HepG2 (cell line): Measurements from ENCODE around the gene CARMIL3. TPM values are rescaled to one million over a fixed set of nuclear protein-coding genes. Genes with fewer than 3 reads are reported as not detected.

Experiments
- FOSL2 ChIP-seq: sonication (generic); formaldehyde crosslinking; IDR thresholded peaks from 2 replicates; pipeline ENCODE4 v1.4.0; 2020; ENCODE audit warnings: missing genetic modification reagents
- HOXD1 ChIP-seq: sonication (generic); formaldehyde crosslinking; IDR thresholded peaks from 2 replicates; pipeline ENCODE4 v1.5.0; 2020; ENCODE audit warnings: missing genetic modification reagents
- KLF12 ChIP-seq: sonication (generic); formaldehyde crosslinking; IDR thresholded peaks from 2 replicates; pipeline ENCODE4 v1.4.0; 2020; ENCODE audit warnings: missing genetic modification reagents, borderline replicate concordance
- NCOR1 ChIP-seq: fragments of 200-600 bp; sonication (generic); IDR thresholded peaks from 2 replicates; pipeline ENCODE4 v1.7.0; 2017; ENCODE audit warnings: antibody characterized with exemption, low read length, borderline replicate concordance
- PHF8 ChIP-seq: sonication (generic); formaldehyde crosslinking; IDR thresholded peaks from 2 replicates; pipeline ENCODE4 v1.5.0; 2020; ENCODE audit warnings: missing genetic modification reagents
- SETDB1 ChIP-seq: sonication (generic); formaldehyde crosslinking; IDR thresholded peaks from 2 replicates; pipeline ENCODE4 v1.5.1; 2020; ENCODE audit warnings: missing genetic modification reagents, mild to moderate bottlenecking, borderline replicate concordance
- SOX13 ChIP-seq, 3 experiments: fragments of 450-650 bp in 1 of 3; sonication (generic) in 1 of 3; formaldehyde crosslinking in 1 of 3; IDR thresholded peaks in 2 of 3; conservative IDR thresholded peaks in 1 of 3; 2 replicates each; pipeline versions ENCODE4 v1.5.0 to v1.6.1; 2016 to 2020; ENCODE audit warnings: antibody characterized with exemption in 1 of 3, mild to moderate bottlenecking in 1 of 3, missing compliant biosample characterization in 1 of 3, missing genetic modification reagents in 1 of 3, moderate library complexity in 1 of 3
- TEAD2 ChIP-seq: sonication (generic); formaldehyde crosslinking; IDR thresholded peaks from 2 replicates; pipeline ENCODE4 v1.9.0; 2021; ENCODE audit warnings: missing genetic modification reagents
- ZFP41 ChIP-seq: sonication (generic); formaldehyde crosslinking; IDR thresholded peaks from 2 replicates; pipeline ENCODE4 v1.4.0; 2020; ENCODE audit warnings: mild to moderate bottlenecking, missing genetic modification reagents, borderline replicate concordance
- ZNF12 ChIP-seq: sonication (generic); formaldehyde crosslinking; IDR thresholded peaks from 2 replicates; pipeline ENCODE4 v1.5.0; 2020; ENCODE audit warnings: missing genetic modification reagents
- ZNF234 ChIP-seq: sonication (generic); formaldehyde crosslinking; conservative IDR thresholded peaks from 2 replicates; pipeline ENCODE4 v1.5.1; 2020; ENCODE audit warnings: mild to moderate bottlenecking, missing genetic modification reagents
- ZNF44 ChIP-seq: sonication (generic); formaldehyde crosslinking; IDR thresholded peaks from 2 replicates; pipeline ENCODE4 v1.5.1; 2020; ENCODE audit warnings: mild to moderate bottlenecking, missing genetic modification reagents
- ZNF543 ChIP-seq: sonication (generic); formaldehyde crosslinking; IDR thresholded peaks from 2 replicates; pipeline ENCODE4 v1.4.0; 2020; ENCODE audit warnings: mild to moderate bottlenecking, missing genetic modification reagents
- ZNF577 ChIP-seq: sonication (generic); formaldehyde crosslinking; IDR thresholded peaks from 2 replicates; pipeline ENCODE4 v1.4.0; 2020; ENCODE audit warnings: mild to moderate bottlenecking, low read depth, missing genetic modification reagents, borderline replicate concordance
- ZNF670 ChIP-seq: sonication (generic); formaldehyde crosslinking; IDR thresholded peaks from 2 replicates; pipeline ENCODE4 v1.8.0; 2022; ENCODE audit warnings: mild to moderate bottlenecking, missing genetic modification reagents, borderline replicate concordance
- ZNF766 ChIP-seq: sonication (generic); formaldehyde crosslinking; IDR thresholded peaks from 2 replicates; pipeline ENCODE4 v1.5.0; 2020; ENCODE audit warnings: missing genetic modification reagents, borderline replicate concordance
- polyA plus RNA-seq, 8 experiments: library from polyadenylated mRNA; depleted of rRNA in 3 of 8; stranded (reverse) in 7 of 8; unstranded in 1 of 8; fragments of >200 nt; fragmentation: Illumina TruSeq in 4 of 8; extraction: Trizol in 4 of 8; gene quantifications; 2 replicates each; pipeline versions ENCODE4 v1.2.1 to v1.2.3, GENCODE V29; 2011 to 2016; ENCODE audit warnings: low read depth in 4 of 8, missing spikeins in 1 of 8, mixed read lengths in 1 of 8; ENCODE audit not compliant: insufficient read depth in 1 of 8
- total RNA-seq, 5 experiments: library from RNA; depleted of rRNA; stranded (reverse); fragments of >200 nt; fragmentation: Illumina TruSeq; extraction: Trizol; gene quantifications; 2 replicates each; pipeline ENCODE4 v1.2.3, GENCODE V29; 2016; ENCODE audit warnings: low read depth in 1 of 5
- TF ChIP-seq, protein P1 (sequence below): sonication (generic); formaldehyde crosslinking; IDR thresholded peaks from 2 replicates; pipeline ENCODE4 v1.5.0; 2020; ENCODE audit warnings: missing genetic modification reagents
- TF ChIP-seq, protein P2 (sequence below): IDR thresholded peaks from 2 replicates; pipeline ENCODE4 v1.6.1; 2018; ENCODE audit warnings: missing genetic modification reagents
- TF ChIP-seq, protein P3 (sequence below): sonication (generic); formaldehyde crosslinking; IDR thresholded peaks from 2 replicates; pipeline ENCODE4 v1.4.0; 2020; ENCODE audit warnings: mild to moderate bottlenecking, missing genetic modification reagents
- TF ChIP-seq, protein P4 (sequence below): sonication (generic); formaldehyde crosslinking; IDR thresholded peaks from 2 replicates; pipeline ENCODE4 v1.4.0; 2020; ENCODE audit warnings: mild to moderate bottlenecking, missing genetic modification reagents
- TF ChIP-seq, protein P5 (sequence below): sonication (generic); formaldehyde crosslinking; IDR thresholded peaks from 2 replicates; pipeline ENCODE4 v1.4.0; 2020; ENCODE audit warnings: missing genetic modification reagents; ENCODE audit errors: not compliant biosample characterization

CARMIL3 gene
- total and polyA plus RNA-seq, 2 of the 13 experiments (the other 11 are each of a cell fraction or from before 2014, with no cell fraction given), result 0.27 to 0.55 TPM

DNA sequence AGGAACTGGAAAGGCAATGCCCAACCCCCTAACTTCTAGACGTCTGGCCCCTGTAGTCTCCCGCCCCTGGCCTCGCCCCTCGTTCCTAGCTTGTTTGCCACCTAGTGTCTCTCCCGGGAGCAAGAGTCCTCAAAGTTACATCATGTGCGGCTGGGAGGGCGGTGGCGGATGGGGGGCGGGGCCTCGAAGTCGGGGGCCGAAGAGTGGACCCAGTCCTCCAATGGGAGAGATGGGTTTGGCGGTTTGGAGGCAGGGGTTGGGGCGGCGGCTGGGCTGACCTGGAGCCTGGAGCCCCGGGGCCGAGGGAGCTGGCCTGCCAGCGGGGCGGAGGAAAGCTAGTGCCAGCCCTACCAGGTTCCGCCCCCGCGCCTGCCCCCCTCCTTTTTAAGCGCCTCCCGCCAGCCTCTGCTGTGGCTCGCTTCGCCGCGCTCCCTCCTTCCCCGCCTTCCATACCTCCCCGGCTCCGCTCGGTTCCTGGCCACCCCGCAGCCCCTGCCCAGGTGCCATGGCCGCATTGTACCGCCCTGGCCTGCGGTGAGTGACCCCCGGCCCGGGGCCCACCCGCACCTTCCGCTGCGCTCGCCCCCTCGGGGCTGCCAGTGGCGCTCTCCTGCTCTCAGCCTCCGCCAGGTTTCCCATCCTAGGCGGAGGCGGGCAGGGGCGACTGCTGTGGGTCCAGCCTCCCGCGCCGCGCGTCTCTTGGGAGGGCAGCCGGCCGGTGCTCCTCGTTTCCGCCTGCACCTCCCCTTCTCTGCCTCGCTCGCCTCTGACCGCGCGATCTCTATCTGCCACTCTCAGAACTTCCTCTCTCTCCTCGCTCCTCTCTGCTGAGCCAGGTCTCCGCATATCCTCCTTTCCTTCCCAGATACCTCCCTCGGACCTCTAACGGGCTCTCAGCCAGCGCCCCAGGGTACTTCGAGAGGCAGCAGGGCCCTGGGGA is 42.4 kb downstream of the CARMIL3 start, which contains the start of gene PCK2 (continued):
- TF ChIP-seq, protein P1, sequence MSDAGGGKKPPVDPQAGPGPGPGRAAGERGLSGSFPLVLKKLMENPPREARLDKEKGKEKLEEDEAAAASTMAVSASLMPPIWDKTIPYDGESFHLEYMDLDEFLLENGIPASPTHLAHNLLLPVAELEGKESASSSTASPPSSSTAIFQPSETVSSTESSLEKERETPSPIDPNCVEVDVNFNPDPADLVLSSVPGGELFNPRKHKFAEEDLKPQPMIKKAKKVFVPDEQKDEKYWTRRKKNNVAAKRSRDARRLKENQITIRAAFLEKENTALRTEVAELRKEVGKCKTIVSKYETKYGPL, result peak; percentile 93
- TF ChIP-seq, protein P2, sequence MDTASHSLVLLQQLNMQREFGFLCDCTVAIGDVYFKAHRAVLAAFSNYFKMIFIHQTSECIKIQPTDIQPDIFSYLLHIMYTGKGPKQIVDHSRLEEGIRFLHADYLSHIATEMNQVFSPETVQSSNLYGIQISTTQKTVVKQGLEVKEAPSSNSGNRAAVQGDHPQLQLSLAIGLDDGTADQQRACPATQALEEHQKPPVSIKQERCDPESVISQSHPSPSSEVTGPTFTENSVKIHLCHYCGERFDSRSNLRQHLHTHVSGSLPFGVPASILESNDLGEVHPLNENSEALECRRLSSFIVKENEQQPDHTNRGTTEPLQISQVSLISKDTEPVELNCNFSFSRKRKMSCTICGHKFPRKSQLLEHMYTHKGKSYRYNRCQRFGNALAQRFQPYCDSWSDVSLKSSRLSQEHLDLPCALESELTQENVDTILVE (CRISPR knock-in tag), result peak; percentile 95
- peak; percentile 97 for TF ChIP-seq KLF12 (CRISPR knock-in tag)
- TF ChIP-seq FOSL2 (CRISPR knock-in tag), result peak; percentile 55
- TF ChIP-seq, protein P3, sequence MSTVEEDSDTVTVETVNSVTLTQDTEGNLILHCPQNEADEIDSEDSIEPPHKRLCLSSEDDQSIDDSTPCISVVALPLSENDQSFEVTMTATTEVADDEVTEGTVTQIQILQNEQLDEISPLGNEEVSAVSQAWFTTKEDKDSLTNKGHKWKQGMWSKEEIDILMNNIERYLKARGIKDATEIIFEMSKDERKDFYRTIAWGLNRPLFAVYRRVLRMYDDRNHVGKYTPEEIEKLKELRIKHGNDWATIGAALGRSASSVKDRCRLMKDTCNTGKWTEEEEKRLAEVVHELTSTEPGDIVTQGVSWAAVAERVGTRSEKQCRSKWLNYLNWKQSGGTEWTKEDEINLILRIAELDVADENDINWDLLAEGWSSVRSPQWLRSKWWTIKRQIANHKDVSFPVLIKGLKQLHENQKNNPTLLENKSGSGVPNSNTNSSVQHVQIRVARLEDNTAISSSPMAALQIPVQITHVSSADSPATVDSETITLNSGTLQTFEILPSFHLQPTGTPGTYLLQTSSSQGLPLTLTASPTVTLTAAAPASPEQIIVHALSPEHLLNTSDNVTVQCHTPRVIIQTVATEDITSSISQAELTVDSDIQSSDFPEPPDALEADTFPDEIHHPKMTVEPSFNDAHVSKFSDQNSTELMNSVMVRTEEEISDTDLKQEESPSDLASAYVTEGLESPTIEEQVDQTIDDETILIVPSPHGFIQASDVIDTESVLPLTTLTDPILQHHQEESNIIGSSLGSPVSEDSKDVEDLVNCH (CRISPR knock-in tag), result no peak; the same call in 1 of the 2 replicates
- TF ChIP-seq HOXD1, result peak; percentile 98
- no peak for TF ChIP-seq ZNF234 (CRISPR knock-in tag)
- TF ChIP-seq, protein P4, sequence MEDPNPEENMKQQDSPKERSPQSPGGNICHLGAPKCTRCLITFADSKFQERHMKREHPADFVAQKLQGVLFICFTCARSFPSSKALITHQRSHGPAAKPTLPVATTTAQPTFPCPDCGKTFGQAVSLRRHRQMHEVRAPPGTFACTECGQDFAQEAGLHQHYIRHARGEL (CRISPR knock-in tag), result peak; percentile 98
- peak; percentile 88 for TF ChIP-seq ZNF12 (CRISPR knock-in tag)
- peak; percentile 85; the same call in 1 of the 2 replicates for TF ChIP-seq SOX13 (IDR thresholded peaks at IDR 0.05)
- peak in 1 of 2 experiments; percentile 62; a peak in 2 of 4 replicates for TF ChIP-seq SOX13 (CRISPR knock-in tag; conservative IDR thresholded peaks at IDR 0.05 in 1 of 2, IDR thresholded peaks at IDR 0.05 in 1 of 2)
- peak; percentile 100 for TF ChIP-seq ZNF543 (CRISPR knock-in tag)
- peak; percentile 96 for TF ChIP-seq PHF8
- peak; percentile 93 for TF ChIP-seq TEAD2 (CRISPR knock-in tag)
- TF ChIP-seq ZNF670 (CRISPR knock-in tag), result no peak
- peak; percentile 91; the same call in 1 of the 2 replicates for TF ChIP-seq ZFP41 (CRISPR knock-in tag)
- TF ChIP-seq, protein P5, sequence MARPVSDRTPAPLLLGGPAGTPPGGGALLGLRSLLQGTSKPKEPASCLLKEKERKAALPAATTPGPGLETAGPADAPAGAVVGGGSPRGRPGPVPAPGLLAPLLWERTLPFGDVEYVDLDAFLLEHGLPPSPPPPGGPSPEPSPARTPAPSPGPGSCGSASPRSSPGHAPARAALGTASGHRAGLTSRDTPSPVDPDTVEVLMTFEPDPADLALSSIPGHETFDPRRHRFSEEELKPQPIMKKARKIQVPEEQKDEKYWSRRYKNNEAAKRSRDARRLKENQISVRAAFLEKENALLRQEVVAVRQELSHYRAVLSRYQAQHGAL, result peak; percentile 60
- peak; percentile 88; the same call in 1 of the 2 replicates for TF ChIP-seq NCOR1
- TF ChIP-seq ZNF577 (CRISPR knock-in tag), result peak; percentile 91; the same call in 1 of the 2 replicates
- peak; percentile 97 for TF ChIP-seq ZNF766 (CRISPR knock-in tag)
- TF ChIP-seq SETDB1, result no peak
- TF ChIP-seq ZNF44 (CRISPR knock-in tag), result peak; percentile 63; the same call in 1 of the 2 replicates
